GM12872 (cell line): ENCODE data around the gene DDX27.

Source experiments
- TF ChIP-seq, protein P1 (sequence below): IDR thresholded peaks from 3 replicates; pipeline ENCODE4 v1.5.1; 2011; ENCODE audit warnings: low read depth, mild to moderate bottlenecking, low read length, moderate library complexity; ENCODE audit not compliant: insufficient read depth

DDX27 gene

DNA sequence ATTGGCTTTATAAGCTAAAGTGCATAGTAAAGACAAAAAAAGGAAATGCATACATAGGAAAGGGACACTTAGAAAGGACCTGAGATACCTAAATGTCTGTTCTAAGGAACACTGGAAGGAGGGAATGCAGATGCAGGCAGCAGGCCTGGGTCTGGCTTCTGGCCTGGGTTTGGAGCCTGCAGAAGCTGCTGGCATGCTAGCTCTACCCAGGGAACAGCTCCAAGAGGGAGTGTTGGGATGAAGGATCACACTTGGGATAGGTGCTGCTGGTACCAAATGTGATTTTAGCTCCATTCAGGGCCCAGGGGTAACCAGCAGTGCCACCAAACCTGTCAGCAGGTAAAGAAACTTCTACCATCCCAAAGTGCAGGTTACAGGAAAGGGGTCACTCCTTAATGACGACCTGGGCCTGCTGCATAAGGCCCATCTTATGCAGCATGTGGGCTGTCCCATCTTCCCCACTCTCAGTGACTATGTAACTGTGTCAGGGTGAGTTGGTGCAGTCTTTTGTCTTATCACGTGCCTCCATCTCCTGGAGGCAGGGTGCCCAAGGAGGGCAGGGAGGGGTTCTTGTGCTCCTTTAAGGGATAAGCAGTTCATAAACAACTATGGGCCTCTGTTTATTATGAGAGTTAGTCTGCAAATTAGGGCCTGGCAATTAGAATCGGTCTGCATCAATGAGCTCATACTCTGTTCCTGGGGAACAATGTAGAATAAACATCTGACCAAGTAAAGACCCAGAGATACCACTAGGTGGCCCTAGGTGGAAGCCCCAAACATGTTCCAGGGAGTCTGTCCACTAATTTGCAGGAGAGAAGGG lies 26.9 kb downstream of the DDX27 start:
- TF ChIP-seq, protein P1, sequence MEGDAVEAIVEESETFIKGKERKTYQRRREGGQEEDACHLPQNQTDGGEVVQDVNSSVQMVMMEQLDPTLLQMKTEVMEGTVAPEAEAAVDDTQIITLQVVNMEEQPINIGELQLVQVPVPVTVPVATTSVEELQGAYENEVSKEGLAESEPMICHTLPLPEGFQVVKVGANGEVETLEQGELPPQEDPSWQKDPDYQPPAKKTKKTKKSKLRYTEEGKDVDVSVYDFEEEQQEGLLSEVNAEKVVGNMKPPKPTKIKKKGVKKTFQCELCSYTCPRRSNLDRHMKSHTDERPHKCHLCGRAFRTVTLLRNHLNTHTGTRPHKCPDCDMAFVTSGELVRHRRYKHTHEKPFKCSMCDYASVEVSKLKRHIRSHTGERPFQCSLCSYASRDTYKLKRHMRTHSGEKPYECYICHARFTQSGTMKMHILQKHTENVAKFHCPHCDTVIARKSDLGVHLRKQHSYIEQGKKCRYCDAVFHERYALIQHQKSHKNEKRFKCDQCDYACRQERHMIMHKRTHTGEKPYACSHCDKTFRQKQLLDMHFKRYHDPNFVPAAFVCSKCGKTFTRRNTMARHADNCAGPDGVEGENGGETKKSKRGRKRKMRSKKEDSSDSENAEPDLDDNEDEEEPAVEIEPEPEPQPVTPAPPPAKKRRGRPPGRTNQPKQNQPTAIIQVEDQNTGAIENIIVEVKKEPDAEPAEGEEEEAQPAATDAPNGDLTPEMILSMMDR, result peak; percentile 78

DNA sequence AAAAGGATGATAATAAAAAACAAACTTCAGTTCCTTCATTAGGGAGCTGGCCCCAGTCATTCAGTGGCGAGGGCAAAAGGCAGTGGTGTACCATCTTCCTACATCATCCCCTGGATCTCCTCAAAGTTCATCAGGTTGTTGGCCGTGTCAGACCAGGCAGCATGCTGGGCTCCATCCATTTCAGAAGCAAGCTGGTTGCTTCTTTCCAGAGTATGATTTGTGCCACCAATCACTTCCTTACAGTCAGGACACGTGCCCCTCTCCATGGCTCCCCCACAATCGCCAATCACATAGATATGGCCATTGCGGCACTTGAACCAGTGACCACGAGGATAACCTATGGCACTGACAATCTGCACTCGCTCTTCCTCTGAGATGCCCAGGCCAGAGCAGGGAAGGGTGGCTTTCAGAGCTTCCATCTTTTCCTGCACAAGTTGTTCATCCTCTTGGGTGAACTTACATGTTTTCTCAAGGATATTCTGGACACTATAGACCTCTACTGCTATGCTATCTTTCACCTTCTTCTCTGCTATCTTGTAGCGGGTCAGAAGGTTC lies 28.0 kb downstream of the DDX27 start:
- TF ChIP-seq, protein P1, result no peak

GRCh38 chr20:49247792-49248191 lies 28.6 kb downstream of the DDX27 start:
- TF ChIP-seq, protein P1, result no peak

- TF ChIP-seq, protein P1, result no peak
Observed at GRCh38 chr20:49248301-49248700, 29.1 kb downstream of the DDX27 start.

- TF ChIP-seq, protein P1, result no peak
Observed at GRCh38 chr20:49248879-49249665, 29.9 kb downstream of the DDX27 start.

DNA sequence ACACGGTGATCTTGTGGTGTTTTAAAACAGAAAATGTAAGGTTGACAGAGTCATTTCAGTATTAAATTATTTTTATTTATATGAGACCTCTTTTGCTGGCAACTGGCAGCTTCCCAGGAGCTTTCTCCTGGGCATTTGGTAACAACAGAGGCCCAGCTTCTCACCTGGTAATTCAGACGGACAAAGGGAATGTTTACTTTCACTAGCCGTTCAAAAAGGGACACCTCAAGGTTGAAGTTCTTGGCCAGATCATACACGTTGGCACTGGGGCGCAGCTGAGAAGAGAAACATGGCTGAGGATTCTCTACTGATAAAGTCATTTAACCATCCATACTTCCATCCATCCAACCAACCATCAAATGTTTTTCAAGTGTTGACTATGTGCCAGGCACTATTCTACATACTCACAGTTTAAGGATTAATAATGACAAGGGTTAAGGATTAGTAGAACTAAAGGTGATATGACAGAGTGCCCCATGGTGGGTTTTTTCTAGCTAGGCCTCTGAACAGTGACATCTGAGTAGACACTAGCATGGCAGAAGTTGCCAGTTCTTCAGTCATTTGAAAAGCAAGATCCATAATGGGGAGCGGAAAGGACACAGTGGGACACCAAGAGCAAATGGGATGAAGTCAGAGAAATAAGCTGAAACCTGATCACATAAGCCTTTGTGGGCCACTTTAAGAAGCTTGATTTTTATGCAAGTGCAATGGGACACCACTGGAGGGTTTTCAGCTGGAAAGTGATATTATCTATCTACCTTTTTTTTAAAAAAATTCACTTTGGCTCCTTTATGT lies 33.5 kb downstream of the DDX27 start:
- TF ChIP-seq, protein P1, result no peak
